GM18505 (cell line): ENCODE measurements around the gene DISC1.

Experiments
- ATAC-seq: cut with Tn5 transposase; IDR thresholded peaks from one replicate; pipeline ENCODE4 v1.9.1; 2021; ENCODE audit not compliant: unreplicated experiment
- POLR2A ChIP-seq: IDR thresholded peaks from 4 replicates; pipeline ENCODE4 v1.6.1; 2011; ENCODE audit warnings: borderline replicate concordance; ENCODE audit not compliant: insufficient read depth, insufficient read length; ENCODE audit errors: extremely low read depth

DISC1 gene

GRCh38 chr1:232018231-232019025 lies 391.8 kb downstream of the DISC1 start:
- no peak for ATAC-seq
- no peak for TF ChIP-seq POLR2A

GRCh38 chr1:232019026-232019340 lies 392.4 kb downstream of the DISC1 start:
- no peak for ATAC-seq

GRCh38 chr1:232020352-232020751 lies 393.8 kb downstream of the DISC1 start:
- ATAC-seq = no peak
- no peak for TF ChIP-seq POLR2A

More at GRCh38 chr1:232019026-232019340, 392.4 kb downstream of the DISC1 start:
- TF ChIP-seq POLR2A = no peak

- no peak for ATAC-seq
- no peak for TF ChIP-seq POLR2A
Measured at GRCh38 chr1:232029315-232029714, 402.7 kb downstream of the DISC1 start.

GRCh38 chr1:232031156-232031555 lies 404.6 kb downstream of the DISC1 start:
- no peak for ATAC-seq
- TF ChIP-seq POLR2A = no peak

- no peak for TF ChIP-seq POLR2A
- ATAC-seq = no peak
Measured at GRCh38 chr1:232033285-232033684, 406.7 kb downstream of the DISC1 start.

GRCh38 chr1:232034556-232034955 lies 408.0 kb downstream of the DISC1 start:
- no peak for TF ChIP-seq POLR2A
- ATAC-seq = no peak

- no peak for ATAC-seq
- no peak for TF ChIP-seq POLR2A
Measured at GRCh38 chr1:232036181-232036933, 409.8 kb downstream of the DISC1 start.

- no peak for TF ChIP-seq POLR2A
Measured at GRCh38 chr1:232037774-232038388, 411.3 kb downstream of the DISC1 start.

GRCh38 chr1:232038706-232039677 lies 412.4 kb downstream of the DISC1 start:
- ATAC-seq = no peak
- no peak for TF ChIP-seq POLR2A

More at GRCh38 chr1:232037774-232038388, 411.3 kb downstream of the DISC1 start:
- no peak for ATAC-seq

- TF ChIP-seq POLR2A = no peak
- no peak for ATAC-seq
Measured at GRCh38 chr1:232040260-232040659, 413.7 kb downstream of the DISC1 start.

- no peak for TF ChIP-seq POLR2A
- no peak for ATAC-seq
Measured at GRCh38 chr1:232044728-232045127, 418.1 kb downstream of the DISC1 start.
